ENCODE measurements around the gene TRMT1L.

DNA sequence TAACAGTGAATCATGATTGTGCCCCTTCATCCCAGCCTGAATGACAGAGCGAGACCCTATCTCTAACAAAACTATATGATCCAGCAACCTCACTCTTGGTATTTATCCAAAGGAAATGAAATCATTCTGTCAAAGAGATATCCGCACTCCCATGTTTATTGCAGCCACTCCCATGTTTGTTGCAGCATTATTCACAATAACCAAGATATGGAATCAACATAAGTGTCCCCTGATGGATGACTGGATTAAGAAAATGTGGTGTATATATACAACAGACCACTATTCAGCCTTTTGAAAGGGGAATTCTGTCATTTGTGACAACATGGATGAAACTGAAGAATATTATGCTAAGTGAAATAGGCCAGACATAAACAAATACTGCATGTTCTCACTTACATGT lies 44.4 kb downstream of the TRMT1L start:
- TF ChIP-seq EP300 (IDR thresholded peaks at IDR 0.05; ENCODE audit: borderline replicate concordance) (no peak), CEBPB (IDR thresholded peaks at IDR 0.05) (no peak), TAF1 (IDR thresholded peaks at IDR 0.05; ENCODE audit: low read depth) (no peak), CREB1 (IDR thresholded peaks at IDR 0.05; ENCODE audit: low read depth) (no peak), TCF12 (IDR thresholded peaks at IDR 0.05; ENCODE audit: low read depth) (no peak)
- TF ChIP-seq, protein P1, sequence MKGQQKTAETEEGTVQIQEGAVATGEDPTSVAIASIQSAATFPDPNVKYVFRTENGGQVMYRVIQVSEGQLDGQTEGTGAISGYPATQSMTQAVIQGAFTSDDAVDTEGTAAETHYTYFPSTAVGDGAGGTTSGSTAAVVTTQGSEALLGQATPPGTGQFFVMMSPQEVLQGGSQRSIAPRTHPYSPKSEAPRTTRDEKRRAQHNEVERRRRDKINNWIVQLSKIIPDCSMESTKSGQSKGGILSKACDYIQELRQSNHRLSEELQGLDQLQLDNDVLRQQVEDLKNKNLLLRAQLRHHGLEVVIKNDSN (IDR thresholded peaks at IDR 0.05) = no peak
- TF ChIP-seq, protein P2, sequence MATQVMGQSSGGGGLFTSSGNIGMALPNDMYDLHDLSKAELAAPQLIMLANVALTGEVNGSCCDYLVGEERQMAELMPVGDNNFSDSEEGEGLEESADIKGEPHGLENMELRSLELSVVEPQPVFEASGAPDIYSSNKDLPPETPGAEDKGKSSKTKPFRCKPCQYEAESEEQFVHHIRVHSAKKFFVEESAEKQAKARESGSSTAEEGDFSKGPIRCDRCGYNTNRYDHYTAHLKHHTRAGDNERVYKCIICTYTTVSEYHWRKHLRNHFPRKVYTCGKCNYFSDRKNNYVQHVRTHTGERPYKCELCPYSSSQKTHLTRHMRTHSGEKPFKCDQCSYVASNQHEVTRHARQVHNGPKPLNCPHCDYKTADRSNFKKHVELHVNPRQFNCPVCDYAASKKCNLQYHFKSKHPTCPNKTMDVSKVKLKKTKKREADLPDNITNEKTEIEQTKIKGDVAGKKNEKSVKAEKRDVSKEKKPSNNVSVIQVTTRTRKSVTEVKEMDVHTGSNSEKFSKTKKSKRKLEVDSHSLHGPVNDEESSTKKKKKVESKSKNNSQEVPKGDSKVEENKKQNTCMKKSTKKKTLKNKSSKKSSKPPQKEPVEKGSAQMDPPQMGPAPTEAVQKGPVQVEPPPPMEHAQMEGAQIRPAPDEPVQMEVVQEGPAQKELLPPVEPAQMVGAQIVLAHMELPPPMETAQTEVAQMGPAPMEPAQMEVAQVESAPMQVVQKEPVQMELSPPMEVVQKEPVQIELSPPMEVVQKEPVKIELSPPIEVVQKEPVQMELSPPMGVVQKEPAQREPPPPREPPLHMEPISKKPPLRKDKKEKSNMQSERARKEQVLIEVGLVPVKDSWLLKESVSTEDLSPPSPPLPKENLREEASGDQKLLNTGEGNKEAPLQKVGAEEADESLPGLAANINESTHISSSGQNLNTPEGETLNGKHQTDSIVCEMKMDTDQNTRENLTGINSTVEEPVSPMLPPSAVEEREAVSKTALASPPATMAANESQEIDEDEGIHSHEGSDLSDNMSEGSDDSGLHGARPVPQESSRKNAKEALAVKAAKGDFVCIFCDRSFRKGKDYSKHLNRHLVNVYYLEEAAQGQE (IDR thresholded peaks at IDR 0.05; ENCODE audit: low read depth) = no peak
